IPS-NIHi11 (cell line): ENCODE results near the gene CLIP1.

Experiments used
- DNase-seq: peaks from one replicate; pipeline ENCODE4 v3.0.0; 2012; ENCODE audit warnings: mixed read lengths, low spot score

CLIP1 gene

GRCh38 chr12:122245553-122245952 lies 176.9 kb downstream of the CLIP1 start:
- no peak for DNase-seq

DNA sequence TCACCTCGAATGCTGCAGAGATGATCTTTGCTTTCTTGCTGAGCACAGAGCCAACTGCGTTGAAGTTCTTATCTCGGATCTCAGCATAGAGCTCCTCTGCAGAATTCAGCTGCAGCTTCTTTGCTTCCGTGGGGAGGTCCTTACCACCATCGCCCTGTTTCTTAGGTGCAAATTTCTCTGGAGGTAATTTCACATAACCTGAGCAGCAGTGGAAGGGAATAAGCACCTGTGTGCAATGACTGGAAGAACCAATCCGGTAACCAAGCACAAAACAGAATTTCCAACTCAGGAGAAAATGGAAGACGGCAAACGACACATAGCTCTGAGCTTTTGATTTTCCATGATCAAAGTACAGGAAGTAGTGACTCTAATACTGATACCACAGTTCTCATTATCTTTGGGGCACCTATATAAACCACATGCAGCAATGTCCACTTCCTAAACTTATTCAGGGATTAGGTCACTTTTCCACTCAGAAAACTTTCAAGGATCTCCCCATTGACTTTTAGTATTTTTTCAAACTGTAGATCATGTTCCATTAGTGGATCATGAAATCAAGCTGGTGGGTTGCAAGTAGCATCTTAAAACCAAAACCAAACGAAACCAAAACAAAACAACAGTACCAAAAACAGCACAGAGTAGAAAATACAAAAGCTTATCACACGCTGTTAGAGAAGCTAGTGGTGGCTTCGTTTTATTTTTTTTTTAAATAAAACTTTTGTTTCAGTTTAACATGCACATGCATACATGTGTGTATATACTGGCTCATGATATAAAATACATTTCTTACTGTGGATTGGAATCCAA lies 177.7 kb downstream of the CLIP1 start:
- DNase-seq = no peak

- DNase-seq = no peak
Measured at GRCh38 chr12:122243965-122244364, 178.5 kb downstream of the CLIP1 start.

- DNase-seq = no peak
Measured at GRCh38 chr12:122238861-122239260, 183.6 kb downstream of the CLIP1 start.

GRCh38 chr12:122235741-122236140 lies 186.7 kb downstream of the CLIP1 start:
- DNase-seq = no peak

GRCh38 chr12:122232691-122233090 lies 189.8 kb downstream of the CLIP1 start:
- DNase-seq = no peak

DNA sequence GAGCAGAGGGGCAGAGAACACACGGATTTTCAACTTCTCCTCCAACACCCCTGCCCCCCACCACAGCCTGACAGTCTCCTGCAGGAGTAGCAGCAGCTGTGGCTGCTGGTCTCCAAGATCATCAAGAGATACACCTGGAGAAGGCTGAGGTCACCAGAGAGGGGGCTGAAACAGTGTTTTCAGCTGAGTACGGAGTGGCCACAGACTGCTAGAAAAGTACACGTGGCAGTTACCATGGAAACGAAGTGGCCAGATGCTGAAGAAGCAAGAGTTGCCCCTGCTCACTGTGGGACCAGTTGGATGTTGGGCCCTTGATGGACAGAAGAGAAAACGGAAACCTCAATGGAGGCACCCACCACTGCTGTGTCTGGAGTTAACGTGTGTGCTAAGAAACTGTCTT lies 191.7 kb downstream of the CLIP1 start:
- no peak for DNase-seq

DNA sequence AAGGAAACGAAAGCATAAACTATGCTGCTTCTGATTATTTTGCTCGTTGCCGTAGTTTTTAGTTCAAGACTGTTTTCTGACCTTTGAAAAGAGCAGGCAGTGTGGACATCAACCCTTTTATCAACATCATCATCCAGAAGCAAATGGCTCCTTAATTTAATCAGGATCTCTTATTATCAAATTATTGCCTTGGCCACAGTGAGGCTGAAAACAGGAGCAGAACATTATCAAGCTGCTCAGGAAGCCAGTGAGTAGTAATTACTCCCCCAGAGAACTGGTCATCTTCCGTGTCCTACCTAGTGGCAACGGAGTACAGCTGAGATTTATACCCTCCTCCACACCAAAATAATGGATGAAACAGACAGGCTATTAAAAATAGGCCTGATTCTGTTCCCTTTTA lies 194.4 kb downstream of the CLIP1 start:
- DNase-seq = no peak

- DNase-seq = no peak
Measured at GRCh38 chr12:122227341-122227740, 195.1 kb downstream of the CLIP1 start.

- DNase-seq = peak; percentile 94
Measured at GRCh38 chr12:122226366-122227125, 195.9 kb downstream of the CLIP1 start.

- peak; percentile 97 for DNase-seq
Measured at GRCh38 chr12:122225683-122226365, 196.6 kb downstream of the CLIP1 start, which contains the start of gene DIABLO. DIABLO (minus strand) TSS chr12:122226052; CDS start chr12:122226014, 38 bp downstream.
